GM12864 (cell line): ENCODE measurements around the gene EEA1.

Experiments
- DNase-seq: peaks from one replicate; pipeline ENCODE4 v3.0.0-alpha.2; 2011; ENCODE audit warnings: low read depth
- H3K4me3 ChIP-seq: 2 replicates; pipeline ENCODE4 v1.5.1; 2011; ENCODE audit warnings: mild to moderate bottlenecking, low read depth, low read length, control low read depth
- TF ChIP-seq, protein P1 (sequence below): IDR thresholded peaks from 2 replicates; pipeline ENCODE4 v1.5.1; 2011; ENCODE audit warnings: low read depth, mild to moderate bottlenecking, moderate library complexity, low read length, control low read depth, inconsistent platforms; ENCODE audit errors: missing control alignments

EEA1 gene

GRCh38 chr12:92876496-92876895 is 52.6 kb downstream of the EEA1 start:
- no peak for DNase-seq
- H3K4me3 ChIP-seq, result no peak overlapping the region
- TF ChIP-seq, protein P1, sequence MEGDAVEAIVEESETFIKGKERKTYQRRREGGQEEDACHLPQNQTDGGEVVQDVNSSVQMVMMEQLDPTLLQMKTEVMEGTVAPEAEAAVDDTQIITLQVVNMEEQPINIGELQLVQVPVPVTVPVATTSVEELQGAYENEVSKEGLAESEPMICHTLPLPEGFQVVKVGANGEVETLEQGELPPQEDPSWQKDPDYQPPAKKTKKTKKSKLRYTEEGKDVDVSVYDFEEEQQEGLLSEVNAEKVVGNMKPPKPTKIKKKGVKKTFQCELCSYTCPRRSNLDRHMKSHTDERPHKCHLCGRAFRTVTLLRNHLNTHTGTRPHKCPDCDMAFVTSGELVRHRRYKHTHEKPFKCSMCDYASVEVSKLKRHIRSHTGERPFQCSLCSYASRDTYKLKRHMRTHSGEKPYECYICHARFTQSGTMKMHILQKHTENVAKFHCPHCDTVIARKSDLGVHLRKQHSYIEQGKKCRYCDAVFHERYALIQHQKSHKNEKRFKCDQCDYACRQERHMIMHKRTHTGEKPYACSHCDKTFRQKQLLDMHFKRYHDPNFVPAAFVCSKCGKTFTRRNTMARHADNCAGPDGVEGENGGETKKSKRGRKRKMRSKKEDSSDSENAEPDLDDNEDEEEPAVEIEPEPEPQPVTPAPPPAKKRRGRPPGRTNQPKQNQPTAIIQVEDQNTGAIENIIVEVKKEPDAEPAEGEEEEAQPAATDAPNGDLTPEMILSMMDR, result no peak

GRCh38 chr12:92871116-92871515 is 58.0 kb downstream of the EEA1 start:
- no peak overlapping the region for H3K4me3 ChIP-seq
- no peak for DNase-seq
- TF ChIP-seq, protein P1, result no peak

DNA sequence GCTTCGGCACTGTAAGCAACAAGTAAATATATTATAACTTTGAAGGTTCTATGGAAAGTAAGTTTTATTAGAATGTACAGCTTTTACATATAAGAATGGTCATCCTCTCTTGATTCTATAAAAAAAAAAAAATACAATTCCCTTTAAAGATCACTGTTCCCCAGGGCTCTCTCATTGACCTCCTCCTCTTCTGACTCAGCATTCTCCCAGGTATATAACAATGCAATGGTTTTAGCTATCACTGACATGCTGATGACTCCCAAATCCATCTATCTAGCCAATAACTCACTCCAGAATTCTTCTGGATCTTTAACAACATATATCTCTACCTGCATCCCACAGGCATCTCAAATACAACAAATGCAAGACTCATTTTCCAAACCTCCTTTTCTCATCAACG is 62.7 kb downstream of the EEA1 start:
- TF ChIP-seq, protein P1, result no peak
- DNase-seq, result no peak
- no peak overlapping the region for H3K4me3 ChIP-seq

DNA sequence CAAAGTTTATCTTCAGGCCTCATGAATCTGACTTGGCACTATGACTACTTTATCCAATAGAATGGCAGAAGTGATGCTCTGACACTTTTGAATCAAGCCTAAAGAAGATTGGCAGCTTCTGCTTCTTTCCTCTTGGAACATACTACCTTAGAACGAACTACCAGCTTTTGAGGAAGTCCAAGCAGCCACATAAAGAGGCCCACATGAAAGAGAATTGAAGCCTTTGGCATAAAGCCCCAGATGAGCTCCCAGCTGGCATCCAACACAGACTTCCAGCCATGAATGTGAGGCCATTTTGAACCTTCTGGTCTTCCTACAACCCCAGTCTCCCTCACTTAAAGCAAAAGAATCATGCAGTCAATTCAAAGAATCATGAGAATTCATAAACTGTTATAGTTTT is 65.8 kb downstream of the EEA1 start:
- H3K4me3 ChIP-seq, result no peak overlapping the region
- DNase-seq, result no peak
- TF ChIP-seq, protein P1, result no peak

DNA sequence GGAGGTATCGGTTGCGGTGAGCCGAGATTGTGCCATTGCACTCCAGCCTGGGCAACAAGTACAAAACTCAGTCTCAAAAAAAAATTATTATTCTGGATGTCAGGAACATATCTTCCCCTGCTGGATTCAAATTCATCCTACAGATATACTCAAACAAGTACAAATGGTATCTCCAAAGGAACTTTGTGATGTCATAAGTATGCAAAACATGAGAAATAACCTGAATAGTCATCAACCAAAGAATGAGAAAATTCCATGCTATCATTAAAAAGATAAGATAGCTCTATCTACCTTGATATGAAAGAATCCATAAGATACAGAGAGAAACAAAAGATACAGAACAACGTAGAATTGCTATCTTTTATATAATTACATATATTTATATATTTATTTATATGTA is 67.7 kb downstream of the EEA1 start:
- DNase-seq, result no peak
- no peak overlapping the region for H3K4me3 ChIP-seq
- TF ChIP-seq, protein P1, result no peak

GRCh38 chr12:92860521-92860920 is 68.6 kb downstream of the EEA1 start:
- no peak for DNase-seq
- TF ChIP-seq, protein P1, result no peak
- H3K4me3 ChIP-seq, result no peak overlapping the region

DNA sequence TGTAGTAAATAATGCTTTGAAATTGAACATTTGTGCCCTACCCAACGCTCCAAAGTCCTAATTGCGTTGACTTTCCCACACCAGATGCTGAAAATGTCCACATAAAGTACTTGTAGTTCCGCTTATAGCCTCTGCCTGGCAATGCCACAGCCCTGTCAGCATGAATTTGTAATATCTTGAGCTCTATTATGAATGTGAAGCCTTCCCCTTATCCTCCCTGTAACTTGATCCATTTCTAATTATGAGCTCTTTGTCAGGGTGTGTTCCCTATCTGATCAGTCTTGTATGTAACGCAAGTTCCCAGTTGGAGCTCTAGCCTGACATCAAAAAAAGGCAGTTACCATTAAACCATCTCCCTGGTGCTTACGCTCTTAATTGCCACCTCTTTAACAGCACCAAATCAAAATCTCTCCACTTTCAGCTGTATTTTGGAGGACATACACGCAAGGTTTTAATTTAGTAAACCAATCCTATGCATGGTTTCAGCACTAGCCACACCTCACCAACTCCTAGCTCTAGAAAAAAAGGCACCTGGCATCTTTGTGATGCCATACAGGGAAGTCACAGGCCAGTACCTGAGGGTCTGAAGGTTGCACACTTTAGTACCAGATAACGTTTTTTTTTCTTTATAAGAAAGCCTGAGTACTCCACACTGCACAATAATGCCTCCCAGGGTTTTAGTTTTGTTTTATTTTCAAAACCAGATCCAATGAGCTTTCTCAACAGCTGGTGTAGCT is 69.3 kb downstream of the EEA1 start:
- TF ChIP-seq, protein P1, result no peak
- H3K4me3 ChIP-seq, result no peak overlapping the region
- DNase-seq, result no peak
